HepG2 (cell line): ENCODE measurements around the gene PNPLA8. TPM values are rescaled to one million over a fixed set of nuclear protein-coding genes. Genes with fewer than 3 reads are reported as not detected.
A peak's percentile ranks its signal among the peaks of the same experiment; 100 is the strongest.

Experiments used
- ATAC-seq: fragments of 200-7000 bp; cut with Tn5 transposase; 3 replicates; pipeline ENCODE4 v1.9.1; 2020; ENCODE audit warnings: mild to moderate bottlenecking, moderate library complexity
- BruUV-seq: library from RNA; stranded (reverse); fragments of 400-500 nt; replicated peaks from 2 replicates; lab custom pipeline; 2021; lab: Mats Ljungman, UMichigan
- CTCF ChIA-PET: fragments of 300-600 bp; formaldehyde crosslinking; extraction: SDS; loops from one replicate; lab custom pipeline; 2021; ENCODE audit warnings: low total read pairs, inconsistent platforms, low intra/inter-chr PET ratio; lab: Yijun Ruan, JAX
- POLR2A ChIA-PET: fragments of 350-600 bp; sonication (Branson Sonifier 250); formaldehyde crosslinking; loops from one replicate; lab custom pipeline; 2020; ENCODE audit warnings: antibody characterized with exemption, inconsistent platforms; lab: Yijun Ruan, JAX
- DNase-seq: peaks from one replicate; pipeline ENCODE4 v3.0.0-alpha.2; 2015; ENCODE audit warnings: low spot score
- FAIRE-seq: peaks from 3 replicates; lab custom pipeline; 2011; peaks lifted over from hg19 to GRCh38; lab: Jason Lieb, UNC
- H2AFZ ChIP-seq: one replicate; pipeline ENCODE4 v1.6.1; 2011; ENCODE audit warnings: low read length, inconsistent platforms
- H3K27ac ChIP-seq: fragments of 300-600 bp; 3 replicates; pipeline ENCODE4 v1.8.0; 2011; ENCODE audit warnings: mixed run types, mild to moderate bottlenecking, mixed read lengths, low read length, inconsistent platforms; ENCODE audit not compliant: insufficient read depth; ENCODE audit errors: extremely low read length
- H3K27me3 ChIP-seq, 2 experiments: fragments of 200-600 bp in 1 of 2; 2 replicates in 1 of 2; 3 replicates in 1 of 2; pipeline versions ENCODE4 v1.6.0 to v1.8.0; 2011; ENCODE audit warnings: low read length in 2 of 2, mild to moderate bottlenecking in 2 of 2, moderate library complexity in 2 of 2, inconsistent platforms in 1 of 2; ENCODE audit not compliant: insufficient read depth in 2 of 2, control insufficient read depth in 1 of 2
- H3K36me3 ChIP-seq, 2 experiments: fragments of 200-600 bp in 1 of 2; replicated peaks in 1 of 2; 2 replicates in 1 of 2; 3 replicates in 1 of 2; pipeline versions ENCODE4 v1.5.1 to v1.8.0; 2011; ENCODE audit warnings: low read length in 2 of 2, inconsistent platforms in 1 of 2; ENCODE audit not compliant: insufficient read depth in 2 of 2, control insufficient read depth in 1 of 2
- H3K4me1 ChIP-seq: 2 replicates; pipeline ENCODE4 v1.5.1; 2012; ENCODE audit warnings: low read length, inconsistent platforms; ENCODE audit not compliant: insufficient read depth
- H3K4me2 ChIP-seq: 2 replicates; pipeline ENCODE4 v1.6.0; 2011; ENCODE audit warnings: low read depth, low read length, inconsistent platforms
- H3K4me3 ChIP-seq, 3 experiments: fragments of 200-600 bp in 1 of 3; sonication (generic), shearing (Covaris generic) in 1 of 3; replicated peaks in 1 of 3; 2 replicates each; pipeline ENCODE4 v1.5.1; 2011 to 2016; ENCODE audit warnings: low read length in 3 of 3, inconsistent platforms in 2 of 3, low read depth in 2 of 3, mild to moderate bottlenecking in 2 of 3, control low read depth in 1 of 3, mixed read lengths in 1 of 3; ENCODE audit not compliant: insufficient read depth in 1 of 3
- H3K79me2 ChIP-seq: one replicate; pipeline ENCODE4 v1.6.1; 2011; ENCODE audit warnings: low read length, inconsistent platforms; ENCODE audit not compliant: insufficient read depth
- H3K9ac ChIP-seq: 2 replicates; pipeline ENCODE4 v1.6.0; 2011; ENCODE audit warnings: mild to moderate bottlenecking, low read depth, low read length, inconsistent platforms; ENCODE audit not compliant: insufficient read depth
- H3K9me3 ChIP-seq: 2 replicates; pipeline ENCODE4 v1.5.1; 2012; ENCODE audit warnings: mild to moderate bottlenecking, low read length
- H4K20me1 ChIP-seq: 2 replicates; pipeline ENCODE4 v1.6.0; 2011; ENCODE audit warnings: inconsistent platforms, mild to moderate bottlenecking, low read length, moderate library complexity; ENCODE audit not compliant: insufficient read depth
- ARNT2 ChIP-seq: sonication (generic); formaldehyde crosslinking; IDR thresholded peaks from 2 replicates; pipeline ENCODE4 v1.8.0; 2022; ENCODE audit warnings: mild to moderate bottlenecking, low read depth, missing genetic modification reagents, moderate library complexity
- EZH2 ChIP-seq: conservative IDR thresholded peaks from 2 replicates; pipeline ENCODE4 v1.6.1; 2012; ENCODE audit warnings: mild to moderate bottlenecking, low read depth, low read length, moderate library complexity
- GABPB1 ChIP-seq: IDR thresholded peaks from 2 replicates; pipeline ENCODE4 v1.6.1; 2016; ENCODE audit warnings: mild to moderate bottlenecking, missing genetic modification reagents, moderate library complexity, missing compliant biosample characterization
- KDM2A ChIP-seq: sonication (generic); formaldehyde crosslinking; IDR thresholded peaks from 2 replicates; pipeline ENCODE4 v1.4.0; 2020; ENCODE audit warnings: low read depth, missing genetic modification reagents, borderline replicate concordance
- MTF2 ChIP-seq: sonication (generic); formaldehyde crosslinking; IDR thresholded peaks from 2 replicates; pipeline ENCODE4 v1.5.0; 2020; ENCODE audit warnings: missing genetic modification reagents, borderline replicate concordance
- PHF5A ChIP-seq: IDR thresholded peaks from one replicate; pipeline ENCODE4 v1.6.1; 2018; ENCODE audit warnings: low read depth, missing genetic modification reagents; ENCODE audit not compliant: unreplicated experiment
- RXRA ChIP-seq: sonication (generic); formaldehyde crosslinking; IDR thresholded peaks from 2 replicates; pipeline ENCODE4 v1.5.1; 2020; ENCODE audit warnings: missing genetic modification reagents
- SALL1 ChIP-seq: sonication (generic); formaldehyde crosslinking; IDR thresholded peaks from 2 replicates; pipeline ENCODE4 v1.8.0; 2022; ENCODE audit warnings: mild to moderate bottlenecking, missing genetic modification reagents
- ZFX ChIP-seq: sonication (generic); formaldehyde crosslinking; IDR thresholded peaks from 2 replicates; pipeline ENCODE4 v1.4.0; 2020; ENCODE audit warnings: mild to moderate bottlenecking, low read depth, missing genetic modification reagents, moderate library complexity
- ZNF549 ChIP-seq: sonication (generic); formaldehyde crosslinking; IDR thresholded peaks from 2 replicates; pipeline ENCODE4 v1.5.0; 2020; ENCODE audit warnings: missing genetic modification reagents
- ZSCAN12 ChIP-seq: sonication (generic); formaldehyde crosslinking; IDR thresholded peaks from 2 replicates; pipeline ENCODE4 v1.9.0; 2021; ENCODE audit warnings: mild to moderate bottlenecking, missing genetic modification reagents
- WGBS: methylation state at CpG from one replicate; pipeline ENCODE4 v1.1.6; 2017; ENCODE audit warnings: low lambda C conversion rate; 5-methylcytosine and 5-hydroxymethylcytosine counted together
- in situ Hi-C: cut with HindIII; loops from 2 replicates; pipeline ENCODE4 v1.10.0; 2017; ENCODE audit warnings: low pct_unique_long_range_greater_than_20kb; ENCODE audit not compliant: extremely low pct_ligation_motif_present
- intact Hi-C: fragments of 100-400 bp; cut with micrococcal nuclease; formaldehyde crosslinking; loops from one replicate; pipeline ENCODE4 v1.10.0; 2022; ENCODE audit not compliant: unreplicated experiment
- polyA plus RNA-seq, 8 experiments: library from polyadenylated mRNA; depleted of rRNA in 3 of 8; stranded (reverse) in 7 of 8; unstranded in 1 of 8; fragments of >200 nt; fragmentation: Illumina TruSeq in 4 of 8; extraction: Trizol in 4 of 8; gene quantifications; 2 replicates each; pipeline versions ENCODE4 v1.2.1 to v1.2.3, GENCODE V29; 2011 to 2016; ENCODE audit warnings: low read depth in 4 of 8, missing spikeins in 1 of 8, mixed read lengths in 1 of 8; ENCODE audit not compliant: insufficient read depth in 1 of 8
- total RNA-seq, 5 experiments: library from RNA; depleted of rRNA; stranded (reverse); fragments of >200 nt; fragmentation: Illumina TruSeq; extraction: Trizol; gene quantifications; 2 replicates each; pipeline ENCODE4 v1.2.3, GENCODE V29; 2016; ENCODE audit warnings: low read depth in 1 of 5
- TF ChIP-seq, protein P1 (sequence below): IDR thresholded peaks from 2 replicates; pipeline ENCODE4 v1.6.1; 2016; ENCODE audit warnings: low read depth, borderline replicate concordance
- TF ChIP-seq, protein P2 (sequence below): sonication (generic); formaldehyde crosslinking; IDR thresholded peaks from 2 replicates; pipeline ENCODE4 v1.5.1; 2020; ENCODE audit warnings: missing genetic modification reagents, mild to moderate bottlenecking, borderline replicate concordance
- TF ChIP-seq, protein P3 (sequence below): sonication (generic); formaldehyde crosslinking; IDR thresholded peaks from 2 replicates; pipeline ENCODE4 v1.9.0; 2022; ENCODE audit warnings: missing genetic modification reagents, mild to moderate bottlenecking, borderline replicate concordance
- TF ChIP-seq, protein P4 (sequence below): sonication (generic); formaldehyde crosslinking; IDR thresholded peaks from 2 replicates; pipeline ENCODE4 v1.4.0; 2020; ENCODE audit warnings: missing genetic modification reagents

PNPLA8 gene
- total and polyA plus RNA-seq, 2 of the 13 experiments (the other 11 are each of a cell fraction or from before 2014, with no cell fraction given), result 6.3 to 11.4 TPM

DNA sequence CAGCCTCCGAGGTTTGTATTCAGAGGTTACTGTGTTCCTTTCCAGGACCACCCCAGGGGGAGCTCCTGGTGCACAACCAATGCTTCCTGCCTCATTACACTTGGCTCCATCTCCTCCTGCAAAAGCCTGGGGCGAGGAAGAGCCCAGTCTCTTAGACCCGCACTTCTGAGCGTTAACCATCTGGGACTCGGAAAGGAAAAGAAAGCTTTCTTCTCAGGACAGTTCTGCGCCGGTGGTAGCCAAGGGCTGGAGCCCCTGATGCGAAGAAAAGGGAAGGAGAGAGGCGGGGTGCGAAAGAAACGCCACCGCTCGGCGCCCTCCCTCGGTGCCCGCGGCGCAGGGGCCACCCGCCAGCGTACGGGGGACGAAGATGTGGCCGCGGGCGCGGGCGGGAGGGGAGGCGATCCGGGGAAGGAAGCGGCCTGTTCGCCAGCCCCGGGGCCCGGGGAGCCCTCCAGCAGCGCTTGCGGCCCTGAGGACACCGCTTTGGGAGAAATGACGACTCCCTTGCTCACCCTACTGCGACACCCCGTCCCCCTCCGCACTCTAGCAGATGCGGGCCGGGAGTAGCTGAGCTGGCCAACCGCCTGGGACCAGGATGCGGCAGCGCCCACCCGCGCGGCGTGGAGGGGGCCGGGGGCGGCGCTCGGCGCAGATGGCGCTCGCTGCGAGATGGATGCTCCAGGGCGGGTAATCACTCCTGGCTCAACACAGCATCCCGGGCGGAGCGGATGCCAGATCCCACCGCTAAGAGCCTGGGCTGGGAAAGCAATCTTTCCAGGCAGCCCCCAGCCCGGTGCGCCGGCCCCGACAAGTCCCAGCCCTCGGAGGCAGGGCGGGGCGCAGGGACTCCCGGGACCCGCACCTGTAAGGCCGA, 71.0 kb downstream of the PNPLA8 start:
- 6% methylated on average over 20 of the region's 72 CpGs for WGBS
- Histone ChIP-seq H3K79me2 (no peaks in the 10 kb centered on the region), H3K4me2 (peak overlapping the region; percentile 61), H3K4me3 (peak overlapping the region; percentile 9 to 57 (median 26); a peak in 3 of 6 replicates), H3K9ac (no peak overlapping the region), H3K9me3 (no peaks in the 10 kb centered on the region), H2AFZ (no peak overlapping the region), H3K27me3 (peaks cover 6 to 43% of the 10 kb centered on the region in 2 experiments; a peak in 4 of 5 replicates), H3K36me3 (no peaks in the 10 kb centered on the region), H3K27ac (no peak overlapping the region), H4K20me1 (no peaks in the 10 kb centered on the region), H3K4me1 (no peaks in the 10 kb centered on the region)
- CTCF ChIA-PET, result no interaction called here
- ATAC-seq (peak; percentile 53), FAIRE-seq (no peak), DNase-seq (no peak)
- TF ChIP-seq KDM2A (CRISPR knock-in tag) (peak; percentile 18; the same call in 1 of the 2 replicates), ZSCAN12 (CRISPR knock-in tag) (no peak), GABPB1 (0 out of 2 replicates have a peak, but pooled peaks have one; percentile 6), EZH2 (0 out of 2 replicates have a peak, but pooled peaks have one; percentile 58), MTF2 (CRISPR knock-in tag) (peak; percentile 65; the same call in 1 of the 2 replicates), ZNF549 (CRISPR knock-in tag) (no peak), ZFX (CRISPR knock-in tag) (peak; percentile 22; the same call in 1 of the 2 replicates), SALL1 (no peak), PHF5A (CRISPR knock-in tag) (no peak), ARNT2 (0 out of 2 replicates have a peak, but pooled peaks have one; percentile 34), RXRA (CRISPR knock-in tag) (0 out of 2 replicates have a peak, but pooled peaks have one; percentile 19)
- TF ChIP-seq, protein P1, sequence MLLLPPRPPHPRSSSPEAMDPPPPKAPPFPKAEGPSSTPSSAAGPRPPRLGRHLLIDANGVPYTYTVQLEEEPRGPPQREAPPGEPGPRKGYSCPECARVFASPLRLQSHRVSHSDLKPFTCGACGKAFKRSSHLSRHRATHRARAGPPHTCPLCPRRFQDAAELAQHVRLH (CRISPR knock-in tag), result no peak
- TF ChIP-seq, protein P2, sequence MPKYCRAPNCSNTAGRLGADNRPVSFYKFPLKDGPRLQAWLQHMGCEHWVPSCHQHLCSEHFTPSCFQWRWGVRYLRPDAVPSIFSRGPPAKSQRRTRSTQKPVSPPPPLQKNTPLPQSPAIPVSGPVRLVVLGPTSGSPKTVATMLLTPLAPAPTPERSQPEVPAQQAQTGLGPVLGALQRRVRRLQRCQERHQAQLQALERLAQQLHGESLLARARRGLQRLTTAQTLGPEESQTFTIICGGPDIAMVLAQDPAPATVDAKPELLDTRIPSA (CRISPR knock-in tag), result no peak
- TF ChIP-seq, protein P3, sequence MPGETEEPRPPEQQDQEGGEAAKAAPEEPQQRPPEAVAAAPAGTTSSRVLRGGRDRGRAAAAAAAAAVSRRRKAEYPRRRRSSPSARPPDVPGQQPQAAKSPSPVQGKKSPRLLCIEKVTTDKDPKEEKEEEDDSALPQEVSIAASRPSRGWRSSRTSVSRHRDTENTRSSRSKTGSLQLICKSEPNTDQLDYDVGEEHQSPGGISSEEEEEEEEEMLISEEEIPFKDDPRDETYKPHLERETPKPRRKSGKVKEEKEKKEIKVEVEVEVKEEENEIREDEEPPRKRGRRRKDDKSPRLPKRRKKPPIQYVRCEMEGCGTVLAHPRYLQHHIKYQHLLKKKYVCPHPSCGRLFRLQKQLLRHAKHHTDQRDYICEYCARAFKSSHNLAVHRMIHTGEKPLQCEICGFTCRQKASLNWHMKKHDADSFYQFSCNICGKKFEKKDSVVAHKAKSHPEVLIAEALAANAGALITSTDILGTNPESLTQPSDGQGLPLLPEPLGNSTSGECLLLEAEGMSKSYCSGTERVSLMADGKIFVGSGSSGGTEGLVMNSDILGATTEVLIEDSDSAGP, result 0 out of 2 replicates have a peak, but pooled peaks have one; percentile 22
- TF ChIP-seq, protein P4, sequence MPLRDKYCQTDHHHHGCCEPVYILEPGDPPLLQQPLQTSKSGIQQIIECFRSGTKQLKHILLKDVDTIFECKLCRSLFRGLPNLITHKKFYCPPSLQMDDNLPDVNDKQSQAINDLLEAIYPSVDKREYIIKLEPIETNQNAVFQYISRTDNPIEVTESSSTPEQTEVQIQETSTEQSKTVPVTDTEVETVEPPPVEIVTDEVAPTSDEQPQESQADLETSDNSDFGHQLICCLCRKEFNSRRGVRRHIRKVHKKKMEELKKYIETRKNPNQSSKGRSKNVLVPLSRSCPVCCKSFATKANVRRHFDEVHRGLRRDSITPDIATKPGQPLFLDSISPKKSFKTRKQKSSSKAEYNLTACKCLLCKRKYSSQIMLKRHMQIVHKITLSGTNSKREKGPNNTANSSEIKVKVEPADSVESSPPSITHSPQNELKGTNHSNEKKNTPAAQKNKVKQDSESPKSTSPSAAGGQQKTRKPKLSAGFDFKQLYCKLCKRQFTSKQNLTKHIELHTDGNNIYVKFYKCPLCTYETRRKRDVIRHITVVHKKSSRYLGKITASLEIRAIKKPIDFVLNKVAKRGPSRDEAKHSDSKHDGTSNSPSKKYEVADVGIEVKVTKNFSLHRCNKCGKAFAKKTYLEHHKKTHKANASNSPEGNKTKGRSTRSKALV (CRISPR knock-in tag), result peak; percentile 39; the same call in 1 of the 2 replicates
- POLR2A ChIA-PET, result no interaction called here
- BruUV-seq, result no TSS peak
- intact Hi-C loops (no loop called here), in situ Hi-C loops (loop anchor here (10.0 kb wide), 1 partner anchor 280 kb away; no protein-coding TSS in a partner anchor)
